Heart right ventricle (tissue), 16 donors: ENCODE data around the gene WDFY4. TPM values are rescaled to one million over a fixed set of nuclear protein-coding genes. Genes with fewer than 3 reads are reported as not detected.
A peak's percentile ranks its signal among the peaks of the same experiment; 100 is the strongest.

ENCODE experiments used
- ATAC-seq, 8 donors: fragments of 200-7000 bp; cut with Tn5 transposase; one replicate each; pipeline ENCODE4 v1.9.1; 2020; ENCODE audit warnings: mild to moderate bottlenecking in 8 of 8, moderate library complexity in 8 of 8, moderate number of reproducible peaks in 1 of 8
- DNase-seq, 2 donors: peaks; one replicate each; pipeline ENCODE4 v3.0.0-alpha.2; 2020
- H3K27ac ChIP-seq, 10 donors: fragments of 200-600 bp; sonication (generic) in 2 of 10; one replicate each; pipeline versions ENCODE4 v1.5.0 to v1.8.0; 2020 to 2022; ENCODE audit warnings: mild to moderate bottlenecking in 3 of 10
- H3K27me3 ChIP-seq, 7 donors: fragments of 200-600 bp; one replicate each; pipeline ENCODE4 v1.8.0; 2021 to 2022; ENCODE audit warnings: mild to moderate bottlenecking in 2 of 7
- H3K36me3 ChIP-seq, 9 donors: fragments of 200-600 bp; sonication (generic) in 1 of 9; one replicate each; pipeline versions ENCODE4 v1.5.0 to v1.8.0; 2020 to 2022; ENCODE audit warnings: mild to moderate bottlenecking in 2 of 9
- H3K4me1 ChIP-seq, 9 donors: fragments of 200-600 bp; sonication (generic) in 1 of 9; one replicate each; pipeline versions ENCODE4 v1.5.0 to v1.8.0; 2020 to 2022; ENCODE audit warnings: mild to moderate bottlenecking in 4 of 9
- H3K4me3 ChIP-seq, 10 donors: fragments of 200-600 bp; sonication (generic) in 2 of 10; one replicate each; pipeline versions ENCODE4 v1.5.0 to v1.8.0; 2020 to 2022; ENCODE audit warnings: mild to moderate bottlenecking in 7 of 10, moderate library complexity in 2 of 10
- H3K9me3 ChIP-seq, 11 donors: fragments of 200-600 bp in 10 of 11; sonication (generic) in 2 of 11; one replicate each; pipeline versions ENCODE4 v1.5.0 to v1.8.0; 2013 to 2022; ENCODE audit warnings: mild to moderate bottlenecking in 2 of 11, control low read depth in 1 of 11, moderate library complexity in 1 of 11
- WGBS, 2 donors: extraction: QIAGEN DNeasy Blood & Tissue Kit; methylation state at CpG; one replicate each; pipeline ENCODE4 v1.1.7; 2013; ENCODE audit warnings: inconsistent platforms in 1 of 2; 5-methylcytosine and 5-hydroxymethylcytosine counted together
- intact Hi-C, 10 donors: fragments of 100-400 bp; cut with DNase I; formaldehyde crosslinking; loops; one replicate each; pipeline versions ENCODE4 v1.11.1 to v1.14.2; 2022
- polyA plus RNA-seq, 2 donors: library from polyadenylated mRNA; stranded (reverse); fragments of 200-250 nt; gene quantifications; one replicate each; pipeline ENCODE4 v1.2.3, GENCODE V29; 2013
- total RNA-seq, 10 donors: library from RNA; stranded (reverse); fragmentation: NEBNext Ultra II Directional in 3 of 10; extraction: Animal tissue kit (Norgen Biotek cat#: 25700) in 3 of 10; gene quantifications; one replicate each; pipeline versions ENCODE4 v1.2.1 to v1.2.4, GENCODE V29; 2021 to 2023
- TF ChIP-seq, protein P1 (sequence below), 9 donors: fragments of 200-600 bp; sonication (generic) in 2 of 9; IDR thresholded peaks; one replicate each; pipeline versions ENCODE4 v1.5.0 to v1.8.0; 2021 to 2022; ENCODE audit warnings: antibody characterized with exemption in 9 of 9, mild to moderate bottlenecking in 5 of 9, moderate library complexity in 1 of 9
- donor health status: Arrhythmogenic right ventricular cardiomyopathy.
- donor health status: ischemic (EF 13 %, LVEDD 7.1; RV severe dilation, severe dysfunction).
- donor health status: healthy with polysubstance abuse.
- donor health status: DM: no; HTN: yes; CAD: no.
- donor health status: DM: no; HTN: no; CAD: no.
- donor health status: ischemic (EF 25% LVEDD 6.9; RV normal size, moderate dysfunction).
- donor health status: ischemic (EF 25% LVEDD 5.7; RV mildly dilated, moderate dysfunction).
- donor health status: healthy.
- donor health status: DM: yes; HTN: yes; CAD: no.
- donor health status: Ischemic cardiomyopathy.
- donor health status: ischemic (EF 35%, LVEDD 5.7; RV mildly dilated, moderate dysfunction).
- donor health status: nonischemic (EF 11% LVEDD 7.7; RV severe dilation, severe dysfunction).
- donor health status: DM: yes; HTN: yes; CAD: no.
- donor health status: PGD.
- donor health status: ischemic (EF 29% LVEDD 5.4; RV normal size, mild dysfunction).
- donor health status: nonischemic (EF 23%, LVEDD 6.1; RV moderate dilation, normal function).

The WDFY4 gene
- total and polyA plus RNA-seq, 12 donors = 0.59 to 7.4 (median 0.92) TPM

GRCh38 chr10:48653347-48653746, 31.3 kb upstream of the WDFY4 start:
- Histone ChIP-seq H3K4me3 (no peak overlapping the region), H3K4me1 (peaks cover 3 to 24% (median 13%) of the 10 kb centered on the region in 9 donors), H3K36me3 (no peaks in the 10 kb centered on the region), H3K27ac (no peak overlapping the region), H3K9me3 (no peaks in the 10 kb centered on the region), H3K27me3 (peaks cover 0 to 7% (median 0%) of the 10 kb centered on the region in 7 donors)
- 74 to 79% methylated on average over 5 of the region's 5 CpGs for WGBS, 2 donors
- DNase-seq (no peak), ATAC-seq (no peak)
- intact Hi-C loops = loop anchor here in 7 of 10 donors (2.0 to 10.0 kb wide), 6 partner anchors 41 to 861 kb away; no protein-coding TSS in a partner anchor
- TF ChIP-seq, protein P1, sequence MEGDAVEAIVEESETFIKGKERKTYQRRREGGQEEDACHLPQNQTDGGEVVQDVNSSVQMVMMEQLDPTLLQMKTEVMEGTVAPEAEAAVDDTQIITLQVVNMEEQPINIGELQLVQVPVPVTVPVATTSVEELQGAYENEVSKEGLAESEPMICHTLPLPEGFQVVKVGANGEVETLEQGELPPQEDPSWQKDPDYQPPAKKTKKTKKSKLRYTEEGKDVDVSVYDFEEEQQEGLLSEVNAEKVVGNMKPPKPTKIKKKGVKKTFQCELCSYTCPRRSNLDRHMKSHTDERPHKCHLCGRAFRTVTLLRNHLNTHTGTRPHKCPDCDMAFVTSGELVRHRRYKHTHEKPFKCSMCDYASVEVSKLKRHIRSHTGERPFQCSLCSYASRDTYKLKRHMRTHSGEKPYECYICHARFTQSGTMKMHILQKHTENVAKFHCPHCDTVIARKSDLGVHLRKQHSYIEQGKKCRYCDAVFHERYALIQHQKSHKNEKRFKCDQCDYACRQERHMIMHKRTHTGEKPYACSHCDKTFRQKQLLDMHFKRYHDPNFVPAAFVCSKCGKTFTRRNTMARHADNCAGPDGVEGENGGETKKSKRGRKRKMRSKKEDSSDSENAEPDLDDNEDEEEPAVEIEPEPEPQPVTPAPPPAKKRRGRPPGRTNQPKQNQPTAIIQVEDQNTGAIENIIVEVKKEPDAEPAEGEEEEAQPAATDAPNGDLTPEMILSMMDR (IDR thresholded peaks at IDR 0.05) = no peak

- TF ChIP-seq, protein P1 (IDR thresholded peaks at IDR 0.05) = no peak
- no peak for DNase-seq
- WGBS, 2 donors = 92 to 98% methylated on average over 4 of the region's 4 CpGs
- Histone ChIP-seq H3K4me1 (peaks cover 3 to 24% (median 13%) of the 10 kb centered on the region in 9 donors), H3K27ac (no peak overlapping the region), H3K9me3 (no peaks in the 10 kb centered on the region), H3K27me3 (peaks cover 0 to 7% (median 0%) of the 10 kb centered on the region in 7 donors), H3K4me3 (no peak overlapping the region), H3K36me3 (no peaks in the 10 kb centered on the region)
- no peak for ATAC-seq
- intact Hi-C loops = loop anchor here in 7 of 10 donors (2.0 to 10.0 kb wide), 7 partner anchors 42 to 861 kb away; no protein-coding TSS in a partner anchor
Observed at GRCh38 chr10:48653944-48654698, 30.6 kb upstream of the WDFY4 start.

DNA sequence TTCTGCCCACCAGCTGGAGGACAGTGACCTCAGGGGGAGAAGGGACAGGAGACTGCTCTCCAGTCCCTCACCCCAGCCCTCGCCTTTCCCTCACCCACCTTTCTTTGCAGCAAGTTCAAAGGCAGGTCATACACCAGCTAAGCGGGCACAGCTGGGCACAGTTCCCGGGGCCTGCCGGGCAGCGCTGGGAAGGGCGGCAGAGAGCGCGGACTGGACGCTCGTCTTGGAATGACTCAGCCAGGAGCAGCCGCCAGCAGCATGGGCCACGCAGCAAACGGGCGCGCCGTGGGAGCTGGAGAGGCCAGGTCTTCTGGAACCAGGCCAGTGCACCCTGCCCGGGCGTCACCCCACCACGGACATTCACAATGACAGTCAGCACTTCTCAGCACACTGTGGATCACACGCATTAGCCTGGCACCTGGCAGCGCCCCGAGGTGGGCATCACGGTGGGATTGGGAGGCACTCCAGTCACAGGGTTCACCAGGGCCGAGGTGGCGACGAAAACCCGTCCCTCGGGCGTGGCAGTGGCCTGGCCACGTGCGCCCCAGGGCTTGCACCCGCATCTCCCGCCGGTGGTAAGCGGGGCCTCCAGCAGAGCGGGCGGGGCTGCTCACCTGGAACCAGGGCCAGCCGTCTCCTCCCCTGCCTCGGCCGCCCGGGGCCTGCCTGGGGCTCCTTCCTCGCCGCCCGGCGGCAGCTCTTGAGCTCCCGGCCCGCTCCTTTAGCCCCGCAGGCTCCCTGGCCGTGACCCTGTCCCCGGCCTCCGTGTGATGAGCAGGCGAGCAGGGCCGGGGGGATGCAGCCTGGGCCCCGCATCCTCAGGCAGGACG, 29.0 kb upstream of the WDFY4 start:
- Histone ChIP-seq H3K9me3 (no peaks in the 10 kb centered on the region), H3K27me3 (peaks cover 0 to 7% (median 0%) of the 10 kb centered on the region in 7 donors), H3K27ac (peak overlapping the region in 9 of 10 donors; percentile 26 to 88 (median 66)), H3K4me3 (peak overlapping the region; percentile 51 to 76 (median 62)), H3K36me3 (no peaks in the 10 kb centered on the region), H3K4me1 (peaks cover 3 to 24% (median 13%) of the 10 kb centered on the region in 9 donors)
- intact Hi-C loops = loop anchor here in 9 of 10 donors (1.0 to 10.0 kb wide), 20 partner anchors 47 to 862 kb away; partner anchors contain the start of gene ARHGAP22 (in 3 of the 9)
- TF ChIP-seq, protein P1 (IDR thresholded peaks at IDR 0.05) = peak in 1 of 9 donors; percentile 3
- ATAC-seq (peak; percentile 63 to 94 (median 82)), DNase-seq (peak; percentile 66 to 83)
- WGBS, 2 donors = 4 to 8% methylated on average over 49 to 55 of the region's 55 CpGs
